Subcutaneous abdominal adipose tissue (tissue), 5 donors: ENCODE results near the gene BBIP1.

Source experiments
- H3K27ac ChIP-seq: one replicate; pipeline ENCODE4 v1.7.0; 2013; ENCODE audit warnings: low read depth, mild to moderate bottlenecking, inconsistent platforms, low read length, moderate library complexity
- H3K27me3 ChIP-seq, 5 donors: one replicate each; pipeline ENCODE4 v1.7.0; 2013; ENCODE audit warnings: low read length in 5 of 5, inconsistent platforms in 1 of 5; ENCODE audit not compliant: control insufficient read depth in 5 of 5, insufficient read depth in 4 of 5
- H3K36me3 ChIP-seq, 5 donors: one replicate each; pipeline ENCODE4 v1.7.0; 2013; ENCODE audit warnings: low read length in 5 of 5; ENCODE audit not compliant: control insufficient read depth in 5 of 5, insufficient read depth in 5 of 5
- H3K4me1 ChIP-seq, 5 donors: one replicate each; pipeline ENCODE4 v1.7.0; 2013; ENCODE audit warnings: low read length in 5 of 5, mild to moderate bottlenecking in 3 of 5, moderate library complexity in 1 of 5; ENCODE audit not compliant: control insufficient read depth in 5 of 5, insufficient read depth in 5 of 5
- H3K4me3 ChIP-seq, 5 donors: one replicate each; pipeline ENCODE4 v1.7.0; 2013; ENCODE audit warnings: low read length in 5 of 5, low read depth in 1 of 5
- H3K9ac ChIP-seq, 5 donors: one replicate each; pipeline ENCODE4 v1.7.0; 2013; ENCODE audit warnings: low read length in 5 of 5, mild to moderate bottlenecking in 4 of 5, moderate library complexity in 3 of 5
- H3K9me3 ChIP-seq, 5 donors: one replicate each; pipeline ENCODE4 v1.7.0; 2013; ENCODE audit warnings: low read length in 5 of 5; ENCODE audit not compliant: control insufficient read depth in 5 of 5
- donor health status: healthy.
- donor health status: healthy.
- donor health status: healthy.
- donor health status: healthy.
- donor health status: healthy.

BBIP1 gene

GRCh38 chr10:110892602-110893288 lies 26.2 kb downstream of the BBIP1 start:
- H3K9ac ChIP-seq = no peak overlapping the region
- H3K36me3 ChIP-seq = peaks cover 35 to 49% (median 38%) of the 10 kb centered on the region in 5 donors
- H3K27me3 ChIP-seq = no peaks in the 10 kb centered on the region
- peaks cover 0 to 9% (median 7%) of the 10 kb centered on the region in 5 donors for H3K4me1 ChIP-seq
- H3K4me3 ChIP-seq = no peak overlapping the region
- no peak overlapping the region for H3K27ac ChIP-seq
- H3K9me3 ChIP-seq = no peaks in the 10 kb centered on the region

GRCh38 chr10:110887560-110887959 lies 31.4 kb downstream of the BBIP1 start:
- no peaks in the 10 kb centered on the region for H3K4me1 ChIP-seq
- H3K36me3 ChIP-seq = peaks cover 30 to 57% (median 45%) of the 10 kb centered on the region in 5 donors
- no peak overlapping the region for H3K27ac ChIP-seq

GRCh38 chr10:110885932-110886674 lies 32.9 kb downstream of the BBIP1 start:
- Histone ChIP-seq H3K4me3 (no peak overlapping the region), H3K36me3 (peaks cover 35 to 67% (median 47%) of the 10 kb centered on the region in 5 donors), H3K9me3 (no peaks in the 10 kb centered on the region), H3K9ac (peak overlapping the region in 1 of 5 donors; percentile 32), H3K4me1 (peaks cover 0 to 3% (median 0%) of the 10 kb centered on the region in 5 donors), H3K27ac (no peak overlapping the region), H3K27me3 (no peaks in the 10 kb centered on the region)

More at GRCh38 chr10:110887560-110887959, 31.4 kb downstream of the BBIP1 start:
- no peaks in the 10 kb centered on the region for H3K9me3 ChIP-seq
- no peak overlapping the region for H3K4me3 ChIP-seq
- H3K27me3 ChIP-seq = no peaks in the 10 kb centered on the region
- no peak overlapping the region for H3K9ac ChIP-seq

- Histone ChIP-seq H3K9ac (no peak overlapping the region), H3K4me1 (peaks cover 0 to 5% (median 0%) of the 10 kb centered on the region in 5 donors), H3K27ac (peak overlapping the region; percentile 3), H3K27me3 (no peaks in the 10 kb centered on the region), H3K4me3 (no peak overlapping the region), H3K9me3 (no peaks in the 10 kb centered on the region), H3K36me3 (peaks cover 26 to 55% (median 35%) of the 10 kb centered on the region in 5 donors)
Observed at GRCh38 chr10:110883924-110884323, 35.1 kb downstream of the BBIP1 start.

DNA sequence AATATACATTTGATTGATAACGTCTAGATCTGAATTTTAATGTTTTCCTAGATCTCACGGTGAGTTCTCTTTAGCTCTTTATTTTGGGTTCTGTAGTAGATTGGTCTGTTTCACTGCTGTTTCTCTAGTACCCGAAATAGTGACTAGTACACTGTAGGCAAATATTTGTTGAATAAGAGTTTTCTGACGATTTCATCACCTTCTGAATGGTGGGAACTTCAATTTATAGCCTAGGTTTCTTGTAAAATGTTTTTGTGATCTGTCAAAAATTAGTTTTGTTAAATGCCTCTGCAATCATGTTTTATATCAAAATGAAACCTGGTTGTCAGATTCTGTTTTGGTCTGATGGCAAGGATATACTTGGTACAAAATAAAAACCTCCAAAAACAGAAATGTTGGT lies 37.1 kb downstream of the BBIP1 start:
- H3K27me3 ChIP-seq = no peaks in the 10 kb centered on the region
- peaks cover 21 to 42% (median 35%) of the 10 kb centered on the region in 5 donors for H3K36me3 ChIP-seq
- H3K9ac ChIP-seq = peak overlapping the region in 1 of 5 donors; percentile 4
- no peak overlapping the region for H3K4me3 ChIP-seq
- no peak overlapping the region for H3K27ac ChIP-seq
- H3K9me3 ChIP-seq = no peaks in the 10 kb centered on the region
- H3K4me1 ChIP-seq = peaks cover 0 to 8% (median 0%) of the 10 kb centered on the region in 5 donors

DNA sequence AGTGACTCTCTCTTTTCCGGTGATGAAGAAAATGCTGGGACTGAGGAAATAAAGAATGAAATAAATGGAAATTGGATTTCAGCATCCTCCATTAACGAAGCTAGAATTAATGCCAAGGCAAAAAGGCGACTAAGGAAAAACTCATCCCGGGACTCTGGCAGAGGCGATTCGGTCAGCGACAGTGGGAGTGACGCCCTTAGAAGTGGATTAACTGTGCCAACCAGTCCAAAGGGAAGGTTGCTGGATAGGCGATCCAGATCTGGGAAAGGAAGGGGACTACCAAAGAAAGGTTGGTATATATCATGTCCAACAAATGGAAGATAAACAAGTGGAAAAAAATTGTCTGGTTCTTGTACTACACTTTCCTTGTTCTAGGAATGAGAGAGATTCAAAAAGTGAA lies 37.7 kb downstream of the BBIP1 start:
- Histone ChIP-seq H3K4me1 (peaks cover 0 to 8% (median 0%) of the 10 kb centered on the region in 5 donors), H3K9me3 (no peaks in the 10 kb centered on the region), H3K27ac (no peak overlapping the region), H3K36me3 (peaks cover 20 to 38% (median 31%) of the 10 kb centered on the region in 5 donors), H3K4me3 (no peak overlapping the region), H3K27me3 (no peaks in the 10 kb centered on the region), H3K9ac (no peak overlapping the region)

- Histone ChIP-seq H3K27me3 (no peaks in the 10 kb centered on the region), H3K9ac (no peak overlapping the region), H3K4me1 (peaks cover 0 to 8% (median 2%) of the 10 kb centered on the region in 5 donors), H3K36me3 (peaks cover 16 to 32% (median 21%) of the 10 kb centered on the region in 5 donors), H3K4me3 (no peak overlapping the region), H3K27ac (no peak overlapping the region), H3K9me3 (no peaks in the 10 kb centered on the region)
Observed at GRCh38 chr10:110880012-110880411, 39.0 kb downstream of the BBIP1 start.

DNA sequence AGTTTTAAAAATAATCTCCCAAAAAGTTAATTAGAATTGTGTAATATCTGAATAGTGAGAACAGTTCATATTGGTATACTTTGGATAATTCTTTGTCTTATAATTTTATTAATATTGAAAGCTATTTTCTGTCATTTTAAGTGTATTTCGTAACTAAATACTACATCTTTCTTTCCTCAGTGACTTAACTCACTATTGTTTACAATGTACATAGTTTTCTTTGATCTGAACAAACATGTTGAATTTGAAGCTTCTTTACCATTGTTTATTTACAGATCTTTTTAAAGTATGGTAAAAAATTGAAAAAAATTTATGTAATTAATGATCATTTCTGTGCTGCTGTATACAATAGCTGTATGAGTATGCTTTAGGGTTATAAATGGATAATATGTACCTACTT lies 42.2 kb downstream of the BBIP1 start:
- H3K9me3 ChIP-seq = no peaks in the 10 kb centered on the region
- H3K9ac ChIP-seq = no peak overlapping the region
- H3K27ac ChIP-seq = no peak overlapping the region
- H3K36me3 ChIP-seq = peaks cover 4 to 17% (median 10%) of the 10 kb centered on the region in 5 donors
- H3K27me3 ChIP-seq = no peaks in the 10 kb centered on the region
- no peak overlapping the region for H3K4me3 ChIP-seq
- peaks cover 0 to 25% (median 19%) of the 10 kb centered on the region in 5 donors for H3K4me1 ChIP-seq

DNA sequence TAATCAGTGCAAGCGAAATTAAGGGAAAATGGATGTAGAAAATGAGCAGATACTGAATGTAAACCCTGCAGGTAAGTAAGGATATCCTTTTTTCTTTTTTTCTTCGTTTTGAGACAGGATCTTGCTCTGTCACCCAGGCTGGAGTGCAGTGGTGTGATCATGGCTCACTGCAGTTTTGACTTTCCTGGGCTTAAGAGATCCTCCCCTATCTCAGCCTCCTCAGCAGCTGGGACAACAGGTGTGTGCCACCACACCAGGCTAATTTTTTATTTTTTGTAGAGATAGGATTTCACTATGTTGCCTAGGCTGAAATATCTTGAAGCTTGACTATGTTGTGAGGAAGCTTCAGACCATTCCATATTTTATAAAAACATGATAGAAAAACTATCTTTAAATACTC lies 43.0 kb downstream of the BBIP1 start:
- Histone ChIP-seq H3K9me3 (no peaks in the 10 kb centered on the region), H3K27ac (no peak overlapping the region), H3K36me3 (peaks cover 3 to 14% (median 4%) of the 10 kb centered on the region in 5 donors), H3K4me1 (peaks cover 3 to 30% (median 24%) of the 10 kb centered on the region in 5 donors), H3K4me3 (no peak overlapping the region), H3K27me3 (no peaks in the 10 kb centered on the region), H3K9ac (no peak overlapping the region)

DNA sequence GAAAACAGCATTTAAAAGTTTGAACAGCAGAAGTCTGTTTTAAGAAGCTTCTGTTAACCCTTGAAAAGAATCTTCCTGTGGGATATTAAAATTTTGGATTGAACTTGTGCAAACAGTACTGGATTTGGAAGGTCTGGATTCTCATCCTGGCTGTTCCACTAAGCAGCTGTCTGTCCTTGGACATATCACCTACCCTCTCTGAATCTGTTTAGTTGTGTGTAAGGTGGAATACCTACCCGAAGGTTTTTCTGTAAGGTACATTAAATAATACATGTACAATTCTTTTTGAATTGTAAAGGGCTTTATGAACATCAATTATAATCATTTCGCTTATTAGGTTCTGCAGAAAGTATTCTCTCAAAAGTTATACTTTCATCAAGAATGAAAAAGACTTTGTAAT lies 45.0 kb downstream of the BBIP1 start:
- Histone ChIP-seq H3K27ac (peak overlapping the region; percentile 89), H3K27me3 (no peaks in the 10 kb centered on the region), H3K9ac (peak overlapping the region; percentile 39 to 87 (median 71)), H3K9me3 (no peaks in the 10 kb centered on the region), H3K36me3 (peaks cover 0 to 13% (median 4%) of the 10 kb centered on the region in 5 donors), H3K4me3 (peak overlapping the region; percentile 79 to 87 (median 85)), H3K4me1 (peaks cover 7 to 34% (median 30%) of the 10 kb centered on the region in 5 donors)
